ENCODE measurements around the gene DOCK8. TPM values are rescaled to one million over a fixed set of nuclear protein-coding genes. Genes with fewer than 3 reads are reported as not detected.

The DOCK8 gene
- total RNA-seq, 2 experiments from 2014 or later: 59.0 to 145 TPM

- H3K4me2 ChIP-seq (ENCODE audit: low read length): no peak overlapping the region
- TF ChIP-seq EZH2phosphoT487 (IDR thresholded peaks at IDR 0.05; ENCODE audit: borderline replicate concordance, low read depth, low read length) (no peak), CTCF (conservative IDR thresholded peaks at IDR 0.05; ENCODE audit: low read length) (no peak)
- no peaks in the 10 kb centered on the region for H3K9me2 ChIP-seq (ENCODE audit: insufficient read depth, low read length)
- ChIA-PET POLR2A (interaction anchor here (1.3 kb wide), 1 partner anchor 16 kb away, joined by 3 read pairs; no protein-coding TSS in a partner anchor), CTCF (ENCODE audit: unreplicated experiment) (no interaction called here)
- no peaks in the 10 kb centered on the region for H4K20me1 ChIP-seq (ENCODE audit: insufficient read depth, low read length)
- no peak overlapping the region for H2AFZ ChIP-seq (ENCODE audit: low read length)
- H3K79me2 ChIP-seq (ENCODE audit: insufficient read depth, low read depth, low read length): no peaks in the 10 kb centered on the region
- no peak for DNase-seq (ENCODE audit: low spot score)
- no peak overlapping the region for H3K27ac ChIP-seq (ENCODE audit: low read depth, low read length, poor library complexity, severe bottlenecking)
- no TSS peak for BruUV-seq (replicated peaks)
- no peaks in the 10 kb centered on the region for H3K4me1 ChIP-seq (ENCODE audit: insufficient read depth, low read length, poor library complexity, severe bottlenecking)
- intact Hi-C loops (cut with micrococcal nuclease; ENCODE audit: unreplicated experiment): no loop called here
- H3K4me3 ChIP-seq (ENCODE audit: low read depth, low read length, poor library complexity, severe bottlenecking): no peak overlapping the region
- H3K36me3 ChIP-seq (ENCODE audit: insufficient read depth, low read length): no peaks in the 10 kb centered on the region
- H3K9me3 ChIP-seq (ENCODE audit: low read length): no peaks in the 10 kb centered on the region
These were observed 22.6 kb downstream of the DOCK8 start for GRCh38 chr9:237141-237857.

- no peak for TF ChIP-seq CTCF (conservative IDR thresholded peaks at IDR 0.05; ENCODE audit: low read length)
- TF ChIP-seq EZH2phosphoT487 (IDR thresholded peaks at IDR 0.05; ENCODE audit: borderline replicate concordance, low read depth, low read length): no peak
- H3K4me3 ChIP-seq (ENCODE audit: low read depth, low read length, poor library complexity, severe bottlenecking): no peak overlapping the region
- no peaks in the 10 kb centered on the region for H3K9me2 ChIP-seq (ENCODE audit: insufficient read depth, low read length)
- no peaks in the 10 kb centered on the region for H3K36me3 ChIP-seq (ENCODE audit: insufficient read depth, low read length)
- no TSS peak for BruUV-seq (replicated peaks)
- no peaks in the 10 kb centered on the region for H3K9me3 ChIP-seq (ENCODE audit: low read length)
- H3K4me1 ChIP-seq (ENCODE audit: insufficient read depth, low read length, poor library complexity, severe bottlenecking): no peaks in the 10 kb centered on the region
- CTCF ChIA-PET (ENCODE audit: unreplicated experiment): no interaction called here
- no peak for DNase-seq (ENCODE audit: low spot score)
- H3K4me2 ChIP-seq (ENCODE audit: low read length): no peak overlapping the region
- H3K79me2 ChIP-seq (ENCODE audit: insufficient read depth, low read depth, low read length): no peaks in the 10 kb centered on the region
- no peak overlapping the region for H3K27ac ChIP-seq (ENCODE audit: low read depth, low read length, poor library complexity, severe bottlenecking)
- H2AFZ ChIP-seq (ENCODE audit: low read length): no peak overlapping the region
- intact Hi-C loops (cut with micrococcal nuclease; ENCODE audit: unreplicated experiment): no loop called here
- POLR2A ChIA-PET: interaction anchor here (1.3 kb wide), 1 partner anchor 15 kb away, joined by 3 read pairs; no protein-coding TSS in a partner anchor
- H4K20me1 ChIP-seq (ENCODE audit: insufficient read depth, low read length): no peaks in the 10 kb centered on the region
These were observed 23.2 kb downstream of the DOCK8 start for GRCh38 chr9:237858-238345.

- H3K4me2 ChIP-seq (ENCODE audit: low read length): no peak overlapping the region
- POLR2A ChIA-PET: interaction anchor here (0.7 to 1.5 kb wide), 2 partner anchors 14 to 38 kb away, joined by 3 read pairs; no protein-coding TSS in a partner anchor
- no peaks in the 10 kb centered on the region for H3K9me3 ChIP-seq (ENCODE audit: low read length)
- DNase-seq (ENCODE audit: low spot score): no peak
- no peaks in the 10 kb centered on the region for H4K20me1 ChIP-seq (ENCODE audit: insufficient read depth, low read length)
- no peak for TF ChIP-seq EZH2phosphoT487 (IDR thresholded peaks at IDR 0.05; ENCODE audit: borderline replicate concordance, low read depth, low read length)
- no peak for TF ChIP-seq CTCF (conservative IDR thresholded peaks at IDR 0.05; ENCODE audit: low read length)
- no TSS peak for BruUV-seq (replicated peaks)
- intact Hi-C loops (cut with micrococcal nuclease; ENCODE audit: unreplicated experiment): no loop called here
- no peaks in the 10 kb centered on the region for H3K79me2 ChIP-seq (ENCODE audit: insufficient read depth, low read depth, low read length)
- no peak overlapping the region for H3K4me3 ChIP-seq (ENCODE audit: low read depth, low read length, poor library complexity, severe bottlenecking)
- H3K9me2 ChIP-seq (ENCODE audit: insufficient read depth, low read length): no peaks in the 10 kb centered on the region
- no peak overlapping the region for H2AFZ ChIP-seq (ENCODE audit: low read length)
- CTCF ChIA-PET (ENCODE audit: unreplicated experiment): no interaction called here
- no peaks in the 10 kb centered on the region for H3K36me3 ChIP-seq (ENCODE audit: insufficient read depth, low read length)
- H3K27ac ChIP-seq (ENCODE audit: low read depth, low read length, poor library complexity, severe bottlenecking): no peak overlapping the region
- H3K4me1 ChIP-seq (ENCODE audit: insufficient read depth, low read length, poor library complexity, severe bottlenecking): no peaks in the 10 kb centered on the region
These were observed 27.9 kb downstream of the DOCK8 start for GRCh38 chr9:242461-243080.
